ENCODE results near the gene SCO2. TPM values are rescaled to one million over a fixed set of nuclear protein-coding genes. Genes with fewer than 3 reads are reported as not detected.

SCO2 gene
- total and polyA plus RNA-seq, 2 of the 13 experiments (the other 11 are each of a cell fraction or from before 2014, with no cell fraction given), result 0.32 to 3.7 TPM

- no peak for TF ChIP-seq DBP (CRISPR knock-in tag; IDR thresholded peaks at IDR 0.05; ENCODE audit: not compliant biosample characterization)
- peak; percentile 64 for TF ChIP-seq DPF2 (CRISPR knock-in tag; IDR thresholded peaks at IDR 0.05; ENCODE audit: borderline replicate concordance, low read depth)
- no peak for TF ChIP-seq ZBTB4 (CRISPR knock-in tag; IDR thresholded peaks at IDR 0.05; ENCODE audit: borderline replicate concordance)
- peak; percentile 77 for TF ChIP-seq ZFX (CRISPR knock-in tag; IDR thresholded peaks at IDR 0.05; ENCODE audit: low read depth)
- no peak for TF ChIP-seq ZNF530 (CRISPR knock-in tag; IDR thresholded peaks at IDR 0.05; ENCODE audit: low read depth)
- no peak for TF ChIP-seq ZFP36L2 (CRISPR knock-in tag; IDR thresholded peaks at IDR 0.05)
- TF ChIP-seq ZNF253 (CRISPR knock-in tag; IDR thresholded peaks at IDR 0.05; ENCODE audit: borderline replicate concordance), result no peak
- no peak for TF ChIP-seq PRPF4 (IDR thresholded peaks at IDR 0.05; ENCODE audit: low read depth, low read length, poor library complexity, severe bottlenecking)
- peak; percentile 42; the same call in 1 of the 2 replicates for TF ChIP-seq THAP11 (CRISPR knock-in tag; IDR thresholded peaks at IDR 0.05)
- TF ChIP-seq ZNF691 (CRISPR knock-in tag; IDR thresholded peaks at IDR 0.05; ENCODE audit: borderline replicate concordance, low read depth), result 0 out of 2 replicates have a peak, but pooled peaks have one; percentile 12
- peak; percentile 80; the same call in 1 of the 2 replicates for TF ChIP-seq ZNF761 (CRISPR knock-in tag; conservative IDR thresholded peaks at IDR 0.05)
- no peak for TF ChIP-seq ZNF713 (CRISPR knock-in tag; IDR thresholded peaks at IDR 0.05)
- no peak; the same call in 1 of the 2 replicates for TF ChIP-seq ARID4A (CRISPR knock-in tag; IDR thresholded peaks at IDR 0.05; ENCODE audit: borderline replicate concordance)
- peak; percentile 24; the same call in 1 of the 2 replicates for TF ChIP-seq CTCF (CRISPR knock-in tag; IDR thresholded peaks at IDR 0.05)
- peak; percentile 22; the same call in 1 of the 2 replicates for TF ChIP-seq RARA (CRISPR knock-in tag; IDR thresholded peaks at IDR 0.05)
- TF ChIP-seq HOMEZ (CRISPR knock-in tag; IDR thresholded peaks at IDR 0.05; ENCODE audit: low read depth), result 0 out of 2 replicates have a peak, but pooled peaks have one; percentile 20
These were observed 43.7 kb upstream of the SCO2 start (continued) for GRCh38 chr22:50569041-50569459.

Measured in HepG2 (cell line).